A549 (cell line): ENCODE measurements around the gene PRDM11. TPM values are rescaled to one million over a fixed set of nuclear protein-coding genes. Genes with fewer than 3 reads are reported as not detected.

Experiments
- ATAC-seq, 2 experiments: fragments of 200-7000 bp in 1 of 2; fragments of >200 bp in 1 of 2; cut with Nextera tagmentation in 1 of 2; cut with Tn5 transposase in 1 of 2; 3 replicates each; pipeline versions ENCODE4 v1.8.0 to v1.9.1; 2018 to 2020; ENCODE audit warnings: mild to moderate bottlenecking in 1 of 2, moderate library complexity in 1 of 2
- CTCF ChIA-PET: fragments of 300-600 bp; sonication (Branson Sonifier 250); formaldehyde crosslinking; extraction: SDS; loops from one replicate; lab custom pipeline; 2021; ENCODE audit warnings: antibody characterized with exemption, inconsistent platforms; lab: Yijun Ruan, JAX
- POLR2A ChIA-PET: fragments of 350-600 bp; formaldehyde crosslinking; extraction: SDS; loops from one replicate; lab custom pipeline; 2021; ENCODE audit warnings: antibody characterized with exemption, inconsistent platforms; lab: Yijun Ruan, JAX
- DNase-seq, 2 experiments: peaks; one replicate each; pipeline versions ENCODE4 v3.0.0 to v3.0.0-alpha.2; 2011 to 2016; ENCODE audit warnings: low read depth in 1 of 2, low spot score in 1 of 2
- FAIRE-seq: peaks from 2 replicates; lab custom pipeline; 2011; peaks lifted over from hg19 to GRCh38; lab: Jason Lieb, UNC
- H3K27ac ChIP-seq, 2 experiments: fragments of >200 bp; sonication (Bioruptor Twin); formaldehyde crosslinking; 3 replicates each; pipeline ENCODE4 v1.5.1; 2016 to 2017
- H3K4me1 ChIP-seq: fragments of >200 bp; sonication (Bioruptor Twin); formaldehyde crosslinking; 3 replicates; pipeline ENCODE4 v1.6.1; 2016
- H3K4me2 ChIP-seq: fragments of >200 bp; sonication (Bioruptor Twin); formaldehyde crosslinking; 3 replicates; pipeline ENCODE4 v1.6.1; 2016
- H3K4me3 ChIP-seq: fragments of >200 bp; sonication (Bioruptor Twin); formaldehyde crosslinking; 3 replicates; pipeline ENCODE4 v1.5.1; 2016
- H3K9me3 ChIP-seq: fragments of >200 bp; sonication (Bioruptor Twin); formaldehyde crosslinking; 3 replicates; pipeline ENCODE4 v1.6.1; 2016
- BHLHE40 ChIP-seq: IDR thresholded peaks from 2 replicates; pipeline ENCODE4 v1.6.1; 2012; ENCODE audit warnings: low read depth, low read length, inconsistent platforms
- CBX8 ChIP-seq: fragments of 200-600 bp; sonication (generic); IDR thresholded peaks from 2 replicates; pipeline ENCODE4 v1.6.1; 2016
- CHD4 ChIP-seq: fragments of 200-600 bp; sonication (generic); IDR thresholded peaks from 2 replicates; pipeline ENCODE4 v1.6.1; 2016; ENCODE audit warnings: antibody characterized with exemption, mild to moderate bottlenecking, borderline replicate concordance
- CTCF ChIP-seq: fragments of >200 bp; sonication (Bioruptor Twin); formaldehyde crosslinking; IDR thresholded peaks from 3 replicates; pipeline ENCODE4 v1.5.1; 2016
- E2F6 ChIP-seq: IDR thresholded peaks from 2 replicates; pipeline ENCODE4 v1.6.1; 2012; ENCODE audit warnings: low read depth, borderline replicate concordance
- HDAC2 ChIP-seq: fragments of 200-600 bp; sonication (generic); IDR thresholded peaks from 2 replicates; pipeline ENCODE4 v1.6.1; 2016
- HOXA7 ChIP-seq: fragments of 250-450 bp; sonication (Bioruptor Pico); IDR thresholded peaks from 2 replicates; pipeline ENCODE4 v1.5.0; 2020; ENCODE audit warnings: mild to moderate bottlenecking, moderate library complexity
- HOXB5 ChIP-seq: fragments of 250-450 bp; sonication (Bioruptor Pico); IDR thresholded peaks from 2 replicates; pipeline ENCODE4 v1.5.0; 2020; ENCODE audit warnings: mild to moderate bottlenecking, moderate library complexity
- JUNB ChIP-seq: fragments of >200 bp; sonication (Bioruptor Twin); formaldehyde crosslinking; IDR thresholded peaks from 2 replicates; pipeline ENCODE4 v1.6.1; 2016
- KDM1A ChIP-seq: fragments of 200-600 bp; sonication (generic); IDR thresholded peaks from 2 replicates; pipeline ENCODE4 v1.6.1; 2016; ENCODE audit warnings: low read depth, mild to moderate bottlenecking
- MAFK ChIP-seq: fragments of 450-650 bp; IDR thresholded peaks from 2 replicates; pipeline ENCODE4 v1.6.1; 2014; ENCODE audit not compliant: partially characterized antibody
- MAZ ChIP-seq: fragments of 150-350 bp; IDR thresholded peaks from 2 replicates; pipeline ENCODE4 v1.6.1; 2014; ENCODE audit warnings: antibody characterized with exemption, low read depth, low read length, borderline replicate concordance
- NFE2L2 ChIP-seq: fragments of 150-350 bp; conservative IDR thresholded peaks from 2 replicates; pipeline ENCODE4 v1.6.1; 2014; ENCODE audit warnings: low read length
- NR3C1 ChIP-seq: fragments of >200 bp; sonication (Bioruptor Twin); formaldehyde crosslinking; IDR thresholded peaks from 3 replicates; pipeline ENCODE4 v1.6.1; 2017
- POLR2A ChIP-seq: IDR thresholded peaks from 2 replicates; pipeline ENCODE4 v1.6.1; 2012; ENCODE audit warnings: mild to moderate bottlenecking, low read length
- RCOR1 ChIP-seq: fragments of 150-350 bp; IDR thresholded peaks from 2 replicates; pipeline ENCODE4 v1.6.1; 2014; ENCODE audit warnings: antibody characterized with exemption, low read length, low read depth
- TP53 ChIP-seq: fragments of 250-450 bp; sonication (Bioruptor Pico); IDR thresholded peaks from 2 replicates; pipeline ENCODE4 v1.5.0; 2021; ENCODE audit warnings: mild to moderate bottlenecking, moderate library complexity
- USF2 ChIP-seq: fragments of 450-650 bp; IDR thresholded peaks from 2 replicates; pipeline ENCODE4 v1.6.1; 2014; ENCODE audit warnings: antibody characterized with exemption
- ZC3H11A ChIP-seq: fragments of 450-650 bp; IDR thresholded peaks from 2 replicates; pipeline ENCODE4 v1.6.1; 2014; ENCODE audit warnings: antibody characterized with exemption, mild to moderate bottlenecking
- WGBS: methylation state at CpG from one replicate; pipeline ENCODE4 v1.1.6; 2017; ENCODE audit errors: missing lambda C conversion rate; 5-methylcytosine and 5-hydroxymethylcytosine counted together
- polyA plus RNA-seq, 4 experiments: library from polyadenylated mRNA; depleted of rRNA in 3 of 4; stranded (reverse); fragments of >200 nt; fragmentation: RNase III in 1 of 4; extraction: RNeasy Plus Mini Kit Qiagen cat#74134 plus additional on column Dnase treatment in 1 of 4; gene quantifications; 2 replicates in 3 of 4; 3 replicates in 1 of 4; pipeline ENCODE4 v1.2.3, GENCODE V29; 2011 to 2017
- TF ChIP-seq, protein P1 (sequence below): fragments of >200 bp; sonication (Bioruptor Twin); formaldehyde crosslinking; IDR thresholded peaks from 2 replicates; pipeline ENCODE4 v1.6.1; 2016
- TF ChIP-seq, protein P2 (sequence below): fragments of 150-350 bp; IDR thresholded peaks from 2 replicates; pipeline ENCODE4 v1.6.1; 2014; ENCODE audit warnings: low read depth, mild to moderate bottlenecking, low read length
- TF ChIP-seq, protein P3 (sequence below): fragments of 250-450 bp; sonication (Bioruptor Pico); IDR thresholded peaks from 2 replicates; pipeline ENCODE4 v1.5.0; 2020; ENCODE audit warnings: low read depth, mild to moderate bottlenecking, moderate library complexity

PRDM11 gene
- polyA plus RNA-seq, 2 of the 4 experiments (the other 2 are of a cell fraction) = 4.3 to 5.3 TPM

- CTCF ChIA-PET = interaction anchor here (0.7 to 2.6 kb wide), 9 partner anchors 8 to 593 kb away, joined by 3 to 12 read pairs (median 3); partner anchors contain the start of gene SYT13
Observed at GRCh38 chr11:45213717-45214116, 67.3 kb downstream of the PRDM11 start.

DNA sequence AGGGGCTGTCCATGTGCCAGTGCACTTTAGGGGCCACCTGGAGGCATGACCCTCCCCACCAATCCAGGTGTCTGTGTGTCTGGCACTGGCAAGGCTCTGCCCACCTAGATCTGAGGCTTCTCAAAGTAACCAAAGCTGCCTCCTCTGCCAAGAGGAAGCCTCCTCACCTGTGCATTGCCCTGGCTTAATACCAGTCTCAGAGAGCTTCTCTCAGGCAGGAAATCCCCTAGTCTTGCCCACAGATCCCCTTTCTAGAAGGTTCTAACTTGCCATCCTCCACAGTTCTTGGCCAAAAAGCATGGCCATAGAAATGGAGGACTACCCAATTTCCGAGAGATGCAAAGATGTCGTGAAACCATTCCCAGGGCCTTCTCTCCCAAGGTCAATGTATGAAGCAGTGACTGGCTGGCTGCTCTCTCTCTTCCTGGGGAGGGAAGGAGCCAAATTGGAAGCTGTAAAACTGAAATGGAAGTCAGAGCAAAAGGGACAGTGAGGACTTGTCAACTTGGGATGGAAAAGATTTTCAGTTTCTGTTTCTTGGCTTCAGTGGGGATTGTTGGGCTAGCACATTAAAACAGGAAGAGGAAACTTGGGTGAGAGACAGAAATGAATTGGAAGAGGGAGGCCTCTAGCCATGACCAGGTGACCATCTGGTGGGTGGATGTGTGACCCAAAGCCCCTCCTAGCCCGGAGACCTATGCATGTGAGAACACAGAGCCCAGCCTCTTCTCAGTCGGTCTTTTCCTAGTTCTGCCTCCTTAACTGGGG, 68.8 kb downstream of the PRDM11 start:
- ChIA-PET POLR2A (no interaction called here), CTCF (interaction anchor here (1.2 to 2.3 kb wide), 7 partner anchors 9 to 556 kb away, joined by 3 to 10 read pairs (median 4); no protein-coding TSS in a partner anchor)
- no peak for ATAC-seq
- TF ChIP-seq RCOR1 (no peak), NFE2L2 (no peak), CHD4 (no peak), MAZ (no peak), HOXA7 (CRISPR knock-in tag) (no peak), TP53 (no peak), ZC3H11A (no peak), MAFK (no peak), CTCF (no peak), HOXB5 (no peak), BHLHE40 (no peak), NR3C1 (no peak), E2F6 (no peak), CBX8 (no peak), JUNB (no peak)
- TF ChIP-seq, protein P1, sequence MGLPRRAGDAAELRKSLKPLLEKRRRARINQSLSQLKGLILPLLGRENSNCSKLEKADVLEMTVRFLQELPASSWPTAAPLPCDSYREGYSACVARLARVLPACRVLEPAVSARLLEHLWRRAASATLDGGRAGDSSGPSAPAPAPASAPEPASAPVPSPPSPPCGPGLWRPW = no peak
- TF ChIP-seq, protein P2, sequence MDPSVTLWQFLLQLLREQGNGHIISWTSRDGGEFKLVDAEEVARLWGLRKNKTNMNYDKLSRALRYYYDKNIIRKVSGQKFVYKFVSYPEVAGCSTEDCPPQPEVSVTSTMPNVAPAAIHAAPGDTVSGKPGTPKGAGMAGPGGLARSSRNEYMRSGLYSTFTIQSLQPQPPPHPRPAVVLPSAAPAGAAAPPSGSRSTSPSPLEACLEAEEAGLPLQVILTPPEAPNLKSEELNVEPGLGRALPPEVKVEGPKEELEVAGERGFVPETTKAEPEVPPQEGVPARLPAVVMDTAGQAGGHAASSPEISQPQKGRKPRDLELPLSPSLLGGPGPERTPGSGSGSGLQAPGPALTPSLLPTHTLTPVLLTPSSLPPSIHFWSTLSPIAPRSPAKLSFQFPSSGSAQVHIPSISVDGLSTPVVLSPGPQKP = no peak
- TF ChIP-seq, protein P3, sequence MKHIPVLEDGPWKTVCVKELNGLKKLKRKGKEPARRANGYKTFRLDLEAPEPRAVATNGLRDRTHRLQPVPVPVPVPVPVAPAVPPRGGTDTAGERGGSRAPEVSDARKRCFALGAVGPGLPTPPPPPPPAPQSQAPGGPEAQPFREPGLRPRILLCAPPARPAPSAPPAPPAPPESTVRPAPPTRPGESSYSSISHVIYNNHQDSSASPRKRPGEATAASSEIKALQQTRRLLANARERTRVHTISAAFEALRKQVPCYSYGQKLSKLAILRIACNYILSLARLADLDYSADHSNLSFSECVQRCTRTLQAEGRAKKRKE (CRISPR knock-in tag) = no peak
- Histone ChIP-seq H3K4me3 (no peak overlapping the region), H3K27ac (no peak overlapping the region), H3K9me3 (no peaks in the 10 kb centered on the region), H3K4me1 (no peaks in the 10 kb centered on the region), H3K4me2 (no peak overlapping the region)
- FAIRE-seq = no peak
- 87% methylated on average over 4 of the region's 4 CpGs for WGBS
- no peak for DNase-seq

More at GRCh38 chr11:45213717-45214116, 67.3 kb downstream of the PRDM11 start:
- TF ChIP-seq HDAC2 = no peak
- no peak for TF ChIP-seq USF2
- no peak for TF ChIP-seq CHD4
- no peak for TF ChIP-seq POLR2A
- TF ChIP-seq KDM1A = no peak
- FAIRE-seq (no peak), DNase-seq (no peak), ATAC-seq (no peak)
- POLR2A ChIA-PET = no interaction called here
- H3K4me1 ChIP-seq = no peaks in the 10 kb centered on the region
- H3K9me3 ChIP-seq = no peaks in the 10 kb centered on the region
- no peak overlapping the region for H3K27ac ChIP-seq
- WGBS = 100% methylated on average over 1 of the region's 1 CpG
- H3K4me3 ChIP-seq = no peak overlapping the region
- H3K4me2 ChIP-seq = no peak overlapping the region
